ENCODE measurements around the gene RETREG1.

Gene RETREG1

DNA sequence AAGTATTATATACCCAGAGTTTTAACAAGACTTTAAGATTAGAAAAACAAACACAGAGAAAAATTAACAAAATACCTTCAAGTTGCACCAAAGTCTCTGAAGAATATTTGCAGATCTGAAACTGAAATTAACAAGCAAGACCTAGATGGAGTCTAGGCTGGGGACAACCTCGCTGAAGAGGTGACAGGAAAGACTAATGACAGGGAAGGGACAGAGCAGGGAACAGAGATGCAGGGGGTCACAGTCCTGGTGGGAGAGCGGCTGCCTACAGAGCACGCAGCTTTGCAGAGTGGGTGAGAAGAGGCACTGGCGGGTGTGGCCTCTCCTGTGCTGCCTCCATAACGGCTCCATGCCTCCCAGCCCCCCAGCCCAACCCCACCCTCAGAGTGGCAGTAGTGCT is 13.5 kb downstream of the RETREG1 start:
- TF ChIP-seq, protein P1, sequence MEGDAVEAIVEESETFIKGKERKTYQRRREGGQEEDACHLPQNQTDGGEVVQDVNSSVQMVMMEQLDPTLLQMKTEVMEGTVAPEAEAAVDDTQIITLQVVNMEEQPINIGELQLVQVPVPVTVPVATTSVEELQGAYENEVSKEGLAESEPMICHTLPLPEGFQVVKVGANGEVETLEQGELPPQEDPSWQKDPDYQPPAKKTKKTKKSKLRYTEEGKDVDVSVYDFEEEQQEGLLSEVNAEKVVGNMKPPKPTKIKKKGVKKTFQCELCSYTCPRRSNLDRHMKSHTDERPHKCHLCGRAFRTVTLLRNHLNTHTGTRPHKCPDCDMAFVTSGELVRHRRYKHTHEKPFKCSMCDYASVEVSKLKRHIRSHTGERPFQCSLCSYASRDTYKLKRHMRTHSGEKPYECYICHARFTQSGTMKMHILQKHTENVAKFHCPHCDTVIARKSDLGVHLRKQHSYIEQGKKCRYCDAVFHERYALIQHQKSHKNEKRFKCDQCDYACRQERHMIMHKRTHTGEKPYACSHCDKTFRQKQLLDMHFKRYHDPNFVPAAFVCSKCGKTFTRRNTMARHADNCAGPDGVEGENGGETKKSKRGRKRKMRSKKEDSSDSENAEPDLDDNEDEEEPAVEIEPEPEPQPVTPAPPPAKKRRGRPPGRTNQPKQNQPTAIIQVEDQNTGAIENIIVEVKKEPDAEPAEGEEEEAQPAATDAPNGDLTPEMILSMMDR (IDR thresholded peaks at IDR 0.05; ENCODE audit: insufficient read depth, low read depth, low read length, missing control alignments), result no peak
- DNase-seq (ENCODE audit: low read depth), result no peak
- H3K4me3 ChIP-seq (ENCODE audit: low read length), result no peak overlapping the region

DNA sequence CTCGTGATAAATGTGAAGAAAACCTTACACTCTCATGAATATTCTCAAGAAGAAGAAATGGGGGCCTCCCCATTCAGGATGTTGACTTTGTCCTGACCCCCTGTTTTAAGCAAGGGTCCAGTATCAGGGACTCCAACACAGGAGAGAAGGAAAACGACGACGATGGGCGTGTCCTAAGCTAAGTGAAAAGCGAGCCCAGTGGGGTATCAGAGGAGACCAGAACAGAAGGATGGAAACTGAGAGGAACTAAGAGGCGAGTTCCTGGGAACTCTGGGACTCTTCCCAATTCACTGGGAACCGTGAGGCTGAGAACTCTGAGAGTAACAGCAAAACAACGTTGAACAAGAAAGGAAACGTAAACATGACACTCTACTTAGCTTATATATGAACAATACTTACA is 14.6 kb downstream of the RETREG1 start:
- DNase-seq (ENCODE audit: low read depth), result no peak
- H3K4me3 ChIP-seq (ENCODE audit: low read length), result no peak overlapping the region
- TF ChIP-seq, protein P1 (IDR thresholded peaks at IDR 0.05; ENCODE audit: insufficient read depth, low read depth, low read length, missing control alignments), result no peak

DNA sequence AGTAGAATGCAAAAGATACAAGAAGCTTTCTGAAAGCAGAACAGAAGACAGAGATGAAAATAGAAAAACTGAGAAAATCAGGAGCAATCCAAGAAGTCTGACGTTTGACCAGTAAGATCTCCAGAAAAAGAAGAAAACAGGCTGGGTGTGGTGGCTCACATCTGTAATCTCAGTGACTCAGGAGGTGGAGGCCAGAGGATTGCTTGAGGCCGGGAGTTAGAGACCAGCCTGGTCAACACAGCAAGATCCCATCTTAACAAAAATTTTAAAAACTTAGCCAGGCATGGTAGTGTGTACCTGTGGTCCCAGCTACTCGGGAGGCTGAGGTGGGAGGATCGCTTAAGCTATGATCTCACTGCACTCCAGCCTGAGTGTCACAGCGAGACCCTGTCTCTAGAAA is 15.9 kb downstream of the RETREG1 start:
- H3K4me3 ChIP-seq (ENCODE audit: low read length), result no peak overlapping the region
- TF ChIP-seq, protein P1 (IDR thresholded peaks at IDR 0.05; ENCODE audit: insufficient read depth, low read depth, low read length, missing control alignments), result no peak
- DNase-seq (ENCODE audit: low read depth), result no peak

DNA sequence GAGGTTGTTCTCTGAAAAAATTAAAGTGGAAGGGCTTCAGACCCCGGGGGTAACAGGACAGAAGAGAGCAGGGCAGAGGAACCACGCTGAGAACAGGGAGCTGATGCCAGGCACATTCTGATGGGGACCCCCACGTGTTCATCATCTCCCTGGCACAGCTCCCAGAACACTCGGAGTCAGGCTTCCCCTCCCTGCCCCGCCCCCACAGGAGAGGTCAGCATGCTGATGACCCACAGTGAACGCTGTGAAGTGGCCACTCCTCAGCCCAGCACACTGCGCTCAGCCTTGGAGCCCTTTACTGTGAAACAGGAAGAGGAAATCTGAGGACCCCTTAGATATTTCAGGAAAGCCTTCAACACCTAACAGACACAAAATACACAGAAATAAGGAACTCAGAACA is 16.4 kb downstream of the RETREG1 start:
- H3K4me3 ChIP-seq (ENCODE audit: low read length), result no peak overlapping the region
- no peak for DNase-seq (ENCODE audit: low read depth)
- TF ChIP-seq, protein P1 (IDR thresholded peaks at IDR 0.05; ENCODE audit: insufficient read depth, low read depth, low read length, missing control alignments), result no peak

DNA sequence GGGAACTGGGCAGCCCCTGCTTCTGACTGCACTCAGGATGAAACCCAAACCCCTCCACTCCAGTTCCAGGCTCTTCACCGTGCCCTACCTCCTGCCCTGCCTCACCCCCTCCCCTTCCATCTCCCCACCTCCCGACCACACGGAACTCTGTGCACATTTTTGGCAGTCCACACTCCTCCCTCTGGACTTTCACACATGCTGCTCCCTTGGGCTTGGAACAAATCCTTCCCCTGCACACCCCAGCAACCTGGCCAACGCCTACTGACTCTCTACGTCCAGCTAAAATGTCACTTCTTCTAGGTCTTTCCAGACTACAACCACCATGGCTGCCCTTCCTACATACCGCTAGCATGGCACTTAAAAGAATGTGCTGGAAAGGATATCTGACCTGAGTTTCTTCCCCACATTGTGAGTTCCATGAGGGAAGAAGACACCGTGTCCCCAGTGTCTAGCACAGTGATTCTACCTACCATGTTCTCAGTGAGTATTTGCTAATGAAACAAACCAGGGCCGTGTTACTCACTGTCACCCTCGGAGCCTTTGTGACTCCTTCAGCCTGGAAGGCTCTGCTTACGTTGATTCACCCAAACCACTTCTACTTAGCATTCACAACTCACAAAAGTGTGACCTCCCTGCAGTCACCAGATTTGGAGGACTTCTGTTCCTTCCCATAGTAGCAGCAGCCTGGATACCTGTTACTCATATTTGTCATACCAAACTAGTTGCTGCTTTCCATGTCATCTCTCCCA is 18.7 kb downstream of the RETREG1 start:
- TF ChIP-seq, protein P1 (IDR thresholded peaks at IDR 0.05; ENCODE audit: insufficient read depth, low read depth, low read length, missing control alignments), result no peak
- no peak for DNase-seq (ENCODE audit: low read depth)
- no peak overlapping the region for H3K4me3 ChIP-seq (ENCODE audit: low read length)

DNA sequence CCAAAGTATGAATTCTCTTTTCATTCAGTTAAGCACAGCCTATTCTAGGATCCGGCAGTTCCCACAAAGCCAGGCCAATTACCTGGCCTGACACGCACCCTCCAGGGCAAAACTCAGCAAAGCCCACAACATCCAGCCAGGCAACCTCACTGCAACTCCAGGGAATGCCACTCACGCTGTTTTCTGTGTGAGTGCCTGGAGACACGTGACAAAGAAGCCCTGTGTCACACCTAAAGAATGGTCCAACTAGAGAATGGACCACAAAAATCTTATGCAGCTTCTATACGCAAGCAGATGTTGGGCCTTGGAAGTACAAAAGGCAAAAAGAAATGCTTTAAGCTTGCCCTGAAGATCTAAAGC is 20.2 kb downstream of the RETREG1 start:
- DNase-seq (ENCODE audit: low read depth), result peak; percentile 32
- TF ChIP-seq, protein P1 (IDR thresholded peaks at IDR 0.05; ENCODE audit: insufficient read depth, low read depth, low read length, missing control alignments), result no peak
- no peak overlapping the region for H3K4me3 ChIP-seq (ENCODE audit: low read length)

Measured in epithelial cell of esophagus (primary cell).